GM12874 (cell line): ENCODE data around the gene CRB2.

ENCODE experiments used
- TF ChIP-seq, protein P1 (sequence below): IDR thresholded peaks from 2 replicates; pipeline ENCODE4 v1.5.1; 2011; ENCODE audit warnings: low read depth, mild to moderate bottlenecking, control low read depth, low read length, moderate library complexity; ENCODE audit not compliant: insufficient read depth

The CRB2 gene

GRCh38 chr9:123392802-123393201 is 36.8 kb downstream of the CRB2 start:
- TF ChIP-seq, protein P1, sequence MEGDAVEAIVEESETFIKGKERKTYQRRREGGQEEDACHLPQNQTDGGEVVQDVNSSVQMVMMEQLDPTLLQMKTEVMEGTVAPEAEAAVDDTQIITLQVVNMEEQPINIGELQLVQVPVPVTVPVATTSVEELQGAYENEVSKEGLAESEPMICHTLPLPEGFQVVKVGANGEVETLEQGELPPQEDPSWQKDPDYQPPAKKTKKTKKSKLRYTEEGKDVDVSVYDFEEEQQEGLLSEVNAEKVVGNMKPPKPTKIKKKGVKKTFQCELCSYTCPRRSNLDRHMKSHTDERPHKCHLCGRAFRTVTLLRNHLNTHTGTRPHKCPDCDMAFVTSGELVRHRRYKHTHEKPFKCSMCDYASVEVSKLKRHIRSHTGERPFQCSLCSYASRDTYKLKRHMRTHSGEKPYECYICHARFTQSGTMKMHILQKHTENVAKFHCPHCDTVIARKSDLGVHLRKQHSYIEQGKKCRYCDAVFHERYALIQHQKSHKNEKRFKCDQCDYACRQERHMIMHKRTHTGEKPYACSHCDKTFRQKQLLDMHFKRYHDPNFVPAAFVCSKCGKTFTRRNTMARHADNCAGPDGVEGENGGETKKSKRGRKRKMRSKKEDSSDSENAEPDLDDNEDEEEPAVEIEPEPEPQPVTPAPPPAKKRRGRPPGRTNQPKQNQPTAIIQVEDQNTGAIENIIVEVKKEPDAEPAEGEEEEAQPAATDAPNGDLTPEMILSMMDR = no peak

DNA sequence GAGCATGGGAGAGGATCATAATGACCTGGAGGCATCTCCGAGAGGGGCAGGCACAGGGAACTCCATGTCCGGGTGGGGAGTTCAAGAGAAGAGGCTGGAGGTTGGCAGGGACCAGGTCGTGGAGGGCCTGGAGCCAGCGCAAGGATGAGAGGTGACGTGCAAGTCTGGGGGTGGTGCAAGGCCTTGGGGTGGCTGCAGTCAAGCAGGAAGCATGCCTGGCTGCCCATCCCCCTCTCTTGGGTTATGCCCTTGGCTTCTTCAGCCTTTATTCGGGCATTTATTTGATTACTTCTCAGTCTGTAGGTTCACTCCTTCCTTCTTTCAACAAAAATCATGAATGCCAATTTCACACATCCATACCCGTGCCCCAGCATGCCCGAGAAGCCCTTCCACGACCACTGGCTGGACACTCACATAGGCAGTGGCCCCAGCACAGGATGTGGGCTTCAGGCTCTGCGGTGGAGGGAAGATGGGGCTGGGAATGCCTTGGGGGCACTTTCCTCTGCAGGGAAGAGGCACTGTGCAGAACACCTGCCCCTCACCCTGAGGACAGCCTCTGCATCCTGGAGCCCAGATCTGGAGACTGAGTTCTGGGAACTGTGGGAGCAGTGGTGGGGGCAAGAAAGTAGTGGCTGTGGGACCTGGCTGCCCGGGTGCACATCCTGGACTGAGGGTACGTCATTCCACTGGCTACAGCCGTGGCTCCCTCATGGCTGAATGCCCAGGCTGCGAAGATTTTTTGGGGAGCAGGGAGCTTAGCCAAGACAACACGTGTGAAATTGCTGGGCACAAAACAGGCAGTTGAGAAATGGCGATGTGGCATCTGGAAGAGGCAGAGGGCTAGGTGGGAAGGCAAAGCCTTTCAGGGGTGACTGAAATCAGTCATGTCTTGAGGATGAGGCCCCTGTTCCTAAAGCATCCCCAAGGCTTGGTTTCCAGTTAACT is 38.6 kb downstream of the CRB2 start:
- TF ChIP-seq, protein P1 = no peak

DNA sequence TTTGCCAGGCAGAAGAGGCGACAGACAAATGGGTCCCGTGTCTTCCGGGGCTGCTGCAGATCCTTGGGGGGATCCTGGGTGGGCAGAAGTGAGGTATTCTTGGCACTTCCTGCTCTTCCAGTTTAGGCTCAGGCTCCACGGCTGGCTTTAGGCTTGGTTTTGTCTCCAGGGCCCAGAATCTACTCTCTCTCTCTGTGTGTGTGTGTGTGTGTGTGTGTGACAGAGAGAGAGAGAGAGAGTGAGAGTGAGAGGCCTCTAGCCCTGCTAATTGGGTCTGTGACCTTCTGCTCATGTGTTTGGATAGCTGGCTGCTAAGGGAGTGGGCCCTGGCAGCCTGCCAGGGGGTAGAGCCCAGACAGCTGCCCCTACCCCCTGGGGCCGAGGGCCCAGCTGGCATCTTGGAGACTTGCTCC is 39.3 kb downstream of the CRB2 start:
- TF ChIP-seq, protein P1 = no peak

GRCh38 chr9:123395689-123396511 is 39.9 kb downstream of the CRB2 start:
- TF ChIP-seq, protein P1 = no peak

DNA sequence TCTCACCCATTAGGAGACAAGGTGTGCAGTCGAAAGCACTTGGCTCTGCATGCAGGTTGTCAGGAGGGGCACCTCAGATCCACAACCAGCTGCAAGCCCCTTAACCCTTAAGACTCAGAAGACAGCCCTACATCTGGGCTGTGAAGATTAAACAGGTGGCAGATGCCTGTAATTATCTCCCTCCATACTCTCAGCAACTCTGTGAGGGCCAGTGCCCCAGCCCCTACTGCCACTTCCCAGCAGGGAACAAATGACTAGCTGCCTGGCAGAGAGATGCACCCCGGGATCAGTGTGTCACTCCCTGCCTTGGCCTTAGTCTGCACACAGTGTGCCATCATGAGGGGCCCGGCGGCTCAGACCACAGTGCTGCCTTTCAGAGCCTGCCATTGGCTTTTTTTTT is 42.0 kb downstream of the CRB2 start:
- TF ChIP-seq, protein P1 = no peak

GRCh38 chr9:123399803-123400378 is 43.9 kb downstream of the CRB2 start:
- TF ChIP-seq, protein P1 = peak; percentile 69
